HFFc6 (cell line): ENCODE measurements around the gene MLF2. TPM values are rescaled to one million over a fixed set of nuclear protein-coding genes. Genes with fewer than 3 reads are reported as not detected.

Experiments
- DNase-seq: peaks from one replicate; pipeline ENCODE4 v3.0.0-alpha.2; 2018
- H3K27ac Mint-ChIP-seq: 2 replicates; pipeline ENCODE4 v1.8.0; 2020; ENCODE audit warnings: mild to moderate bottlenecking, mixed read lengths
- H3K27me3 Mint-ChIP-seq: 2 replicates; pipeline ENCODE4 v1.8.0; 2021; ENCODE audit warnings: mild to moderate bottlenecking, moderate library complexity, mixed read lengths; ENCODE audit not compliant: insufficient read depth
- H3K36me3 Mint-ChIP-seq: 2 replicates; pipeline ENCODE4 v1.8.0; 2021; ENCODE audit warnings: low read depth, mixed read lengths
- H3K4me1 Mint-ChIP-seq: 2 replicates; pipeline ENCODE4 v1.8.0; 2020; ENCODE audit warnings: low read depth, mixed read lengths
- H3K4me3 Mint-ChIP-seq: 2 replicates; pipeline ENCODE4 v1.8.0; 2020; ENCODE audit warnings: mild to moderate bottlenecking, moderate library complexity, mixed read lengths
- H3K9me3 Mint-ChIP-seq: 2 replicates; pipeline ENCODE4 v1.8.0; 2020; ENCODE audit warnings: mild to moderate bottlenecking, mixed read lengths
- CTCF ChIP-seq: fragments of 200-600 bp; sonication (generic); IDR thresholded peaks from 2 replicates; pipeline ENCODE4 v1.5.0; 2021; ENCODE audit warnings: antibody characterized with exemption, mild to moderate bottlenecking
- total RNA-seq, 6 experiments: library from RNA; stranded (reverse); fragmentation: NEBNext Ultra II Directional; extraction: Animal tissue kit (Norgen Biotek cat#: 25700); gene quantifications; 2 replicates in 1 of 6; 3 replicates in 5 of 6; pipeline ENCODE4 v1.2.3, GENCODE V29; 2021

MLF2 gene
- total RNA-seq, 6 experiments from 2014 or later, result 273 to 329 (median 298) TPM

GRCh38 chr12:6791931-6792520 is 39.1 kb upstream of the MLF2 start:
- Mint-ChIP-seq H3K27me3 (peaks cover 31% of the 10 kb centered on the region), H3K9me3 (no peaks in the 10 kb centered on the region), H3K36me3 (no peaks in the 10 kb centered on the region), H3K4me1 (peaks cover 18% of the 10 kb centered on the region), H3K27ac (no peak overlapping the region), H3K4me3 (no peak overlapping the region)
- no peak for TF ChIP-seq CTCF
- no peak for DNase-seq

- Mint-ChIP-seq H3K9me3 (no peaks in the 10 kb centered on the region), H3K36me3 (no peaks in the 10 kb centered on the region), H3K4me1 (peaks cover 18% of the 10 kb centered on the region), H3K27me3 (peaks cover 20% of the 10 kb centered on the region), H3K4me3 (no peak overlapping the region), H3K27ac (no peak overlapping the region)
- no peak for TF ChIP-seq CTCF
- DNase-seq, result no peak
These were observed 37.7 kb upstream of the MLF2 start for GRCh38 chr12:6790496-6791150.

GRCh38 chr12:6788972-6789924 is 36.3 kb upstream of the MLF2 start, which contains the start of gene CD4:
Gene CD4, plus strand, starts transcription at chr12:6789528. Its CDS starts 10,611 bp downstream, at chr12:6800139.
- no peaks in the 10 kb centered on the region for H3K9me3 Mint-ChIP-seq
- H3K4me1 Mint-ChIP-seq, result peaks cover 18% of the 10 kb centered on the region
- no peak within 1 kb of the TSS for H3K4me3 Mint-ChIP-seq
- no peak for DNase-seq
- no peak within 1 kb of the TSS for H3K27ac Mint-ChIP-seq
- H3K36me3 Mint-ChIP-seq, result no peaks in the 10 kb centered on the region
- no peak for TF ChIP-seq CTCF
- H3K27me3 Mint-ChIP-seq, result peaks cover 12% of the 10 kb centered on the region

- no peak for TF ChIP-seq CTCF
- Mint-ChIP-seq H3K27me3 (peaks cover 8% of the 10 kb centered on the region), H3K27ac (no peak overlapping the region), H3K4me3 (no peak overlapping the region), H3K4me1 (peaks cover 11% of the 10 kb centered on the region), H3K9me3 (no peaks in the 10 kb centered on the region), H3K36me3 (no peaks in the 10 kb centered on the region)
- DNase-seq, result no peak
These were observed 34.4 kb upstream of the MLF2 start for GRCh38 chr12:6787309-6787708.

- Mint-ChIP-seq H3K36me3 (no peaks in the 10 kb centered on the region), H3K4me1 (0 out of 2 replicates have a peak, but pooled peaks cover 8% of the 10 kb centered on the region), H3K4me3 (no peak overlapping the region), H3K27me3 (peaks cover 5% of the 10 kb centered on the region), H3K27ac (no peak overlapping the region), H3K9me3 (no peaks in the 10 kb centered on the region)
- no peak for TF ChIP-seq CTCF
- no peak for DNase-seq
These were observed 33.6 kb upstream of the MLF2 start for GRCh38 chr12:6786416-6787094.
